ENCODE results near the gene OXLD1.

OXLD1 gene

GRCh38 chr17:81662002-81662401 lies 4.4 kb downstream of the OXLD1 start:
- no peak for DNase-seq (ENCODE audit: low read depth)
- TF ChIP-seq CTCF (conservative IDR thresholded peaks at IDR 0.05; ENCODE audit: control insufficient read depth, insufficient read depth, low read depth, low read length) = no peak
- H3K4me3 ChIP-seq (ENCODE audit: control insufficient read depth, low read depth, low read length) = no peak overlapping the region

- H3K4me3 ChIP-seq (ENCODE audit: control insufficient read depth, low read depth, low read length) = no peak overlapping the region
- TF ChIP-seq CTCF (conservative IDR thresholded peaks at IDR 0.05; ENCODE audit: control insufficient read depth, insufficient read depth, low read depth, low read length) = no peak
- no peak for DNase-seq (ENCODE audit: low read depth)
Observed at GRCh38 chr17:81660441-81660840, 6.0 kb downstream of the OXLD1 start.

- H3K4me3 ChIP-seq (ENCODE audit: control insufficient read depth, low read depth, low read length) = no peak overlapping the region
- no peak for TF ChIP-seq CTCF (conservative IDR thresholded peaks at IDR 0.05; ENCODE audit: control insufficient read depth, insufficient read depth, low read depth, low read length)
- DNase-seq (ENCODE audit: low read depth) = no peak
Observed at GRCh38 chr17:81659038-81659437, 7.4 kb downstream of the OXLD1 start.

GRCh38 chr17:81656835-81657234 lies 9.6 kb downstream of the OXLD1 start:
- no peak for DNase-seq (ENCODE audit: low read depth)
- no peak overlapping the region for H3K4me3 ChIP-seq (ENCODE audit: control insufficient read depth, low read depth, low read length)
- no peak for TF ChIP-seq CTCF (conservative IDR thresholded peaks at IDR 0.05; ENCODE audit: control insufficient read depth, insufficient read depth, low read depth, low read length)

GRCh38 chr17:81656118-81656743 lies 10.2 kb downstream of the OXLD1 start, which contains the start of gene PDE6G:
PDE6G (minus strand) TSS chr17:81656542; CDS start chr17:81653305, 3,237 bp downstream.
- no peak for DNase-seq (ENCODE audit: low read depth)
- no peak for TF ChIP-seq CTCF (conservative IDR thresholded peaks at IDR 0.05; ENCODE audit: control insufficient read depth, insufficient read depth, low read depth, low read length)
- H3K4me3 ChIP-seq (ENCODE audit: control insufficient read depth, low read depth, low read length) = no peak within 1 kb of the TSS

GRCh38 chr17:81655378-81656117 lies 10.9 kb downstream of the OXLD1 start:
- DNase-seq (ENCODE audit: low read depth) = no peak
- H3K4me3 ChIP-seq (ENCODE audit: control insufficient read depth, low read depth, low read length) = no peak overlapping the region
- TF ChIP-seq CTCF (conservative IDR thresholded peaks at IDR 0.05; ENCODE audit: control insufficient read depth, insufficient read depth, low read depth, low read length) = no peak

Measured in fibroblast of mammary gland (primary cell).